ENCODE measurements around the gene CADPS.

- TF ChIP-seq CTCF (conservative IDR thresholded peaks at IDR 0.05; ENCODE audit: low read depth, low read length) (no peak), EZH2 (IDR thresholded peaks at IDR 0.05; ENCODE audit: low read length, unreplicated experiment) (no peak)
Observed at GRCh38 chr3:62678841-62679240, 196.4 kb downstream of the CADPS start.
